SK-N-SH treated with all-trans-retinoic acid at 6 μM for 48 hours (cell line): ENCODE results near the gene LIPH.
"Not testable (repeated sequence)": the region's sequence is repeated elsewhere in the genome, so short reads cannot be mapped to it uniquely, and the experiment has no call there.

Experiments used
- ATAC-seq: fragments of 200-7000 bp; cut with Tn5 transposase; 3 replicates; pipeline ENCODE4 v1.9.1; 2020; ENCODE audit warnings: mild to moderate bottlenecking, moderate library complexity
- ARNTL ChIP-seq: fragments of 450-650 bp; formaldehyde crosslinking; IDR thresholded peaks from 2 replicates; pipeline ENCODE4 v1.5.0; 2020; ENCODE audit warnings: low read depth, mild to moderate bottlenecking, moderate library complexity, borderline replicate concordance
- BACH2 ChIP-seq: fragments of 250-450 bp; sonication (Bioruptor Pico); IDR thresholded peaks from 2 replicates; pipeline ENCODE4 v1.9.0; 2021; ENCODE audit warnings: mild to moderate bottlenecking, borderline replicate concordance
- CREB5 ChIP-seq: fragments of 250-450 bp; sonication (Bioruptor Pico); IDR thresholded peaks from 2 replicates; pipeline ENCODE4 v1.5.1; 2020; ENCODE audit warnings: low read depth, mild to moderate bottlenecking, moderate library complexity
- CSDC2 ChIP-seq: fragments of 250-450 bp; sonication (Bioruptor Pico); IDR thresholded peaks from 2 replicates; pipeline ENCODE4 v1.5.0; 2020; ENCODE audit warnings: mild to moderate bottlenecking, moderate library complexity
- CSRNP3 ChIP-seq: fragments of 250-450 bp; sonication (Bioruptor Pico); IDR thresholded peaks from 2 replicates; pipeline ENCODE4 v1.5.1; 2021; ENCODE audit warnings: mild to moderate bottlenecking, moderate library complexity
- GLIS3 ChIP-seq: fragments of 250-450 bp; sonication (Bioruptor Pico); IDR thresholded peaks from 2 replicates; pipeline ENCODE4 v1.5.0; 2020; ENCODE audit warnings: mild to moderate bottlenecking, moderate library complexity
- ISL1 ChIP-seq: fragments of 250-450 bp; sonication (Bioruptor Pico); IDR thresholded peaks from 2 replicates; pipeline ENCODE4 v2.1.2; 2022; ENCODE audit warnings: mild to moderate bottlenecking, moderate library complexity
- OSR1 ChIP-seq: fragments of 250-450 bp; sonication (Bioruptor Pico); IDR thresholded peaks from 2 replicates; pipeline ENCODE4 v1.8.0; 2022; ENCODE audit warnings: moderate library complexity, mild to moderate bottlenecking, inconsistent platforms
- PATZ1 ChIP-seq: fragments of 250-450 bp; sonication (Bioruptor Pico); IDR thresholded peaks from 2 replicates; pipeline ENCODE4 v1.8.0; 2020; ENCODE audit warnings: mild to moderate bottlenecking, moderate library complexity, borderline replicate concordance
- TCF4 ChIP-seq: fragments of 250-450 bp; sonication (Bioruptor Pico); IDR thresholded peaks from 2 replicates; pipeline ENCODE4 v1.8.0; 2021; ENCODE audit warnings: mild to moderate bottlenecking, moderate library complexity, borderline replicate concordance
- TSHZ2 ChIP-seq: fragments of 250-450 bp; sonication (Bioruptor Pico); IDR thresholded peaks from 2 replicates; pipeline ENCODE4 v1.5.0; 2020; ENCODE audit warnings: mild to moderate bottlenecking, moderate library complexity
- ZC3H10 ChIP-seq: fragments of 250-450 bp; sonication (Bioruptor Pico); IDR thresholded peaks from 2 replicates; pipeline ENCODE4 v1.5.1; 2021; ENCODE audit warnings: mild to moderate bottlenecking, moderate library complexity
- ZFP3 ChIP-seq: fragments of 250-450 bp; sonication (Bioruptor Pico); IDR thresholded peaks from 2 replicates; pipeline ENCODE4 v1.5.0; 2020; ENCODE audit warnings: mild to moderate bottlenecking, moderate library complexity
- ZFP30 ChIP-seq: fragments of 450-650 bp; formaldehyde crosslinking; IDR thresholded peaks from 2 replicates; pipeline ENCODE4 v1.5.0; 2022; ENCODE audit warnings: mild to moderate bottlenecking, moderate library complexity
- ZNF565 ChIP-seq: fragments of 450-650 bp; formaldehyde crosslinking; conservative IDR thresholded peaks from 2 replicates; pipeline ENCODE4 v1.5.0; 2020; ENCODE audit warnings: low read depth, mild to moderate bottlenecking, moderate library complexity
- ZNF8 ChIP-seq: fragments of 450-650 bp; formaldehyde crosslinking; IDR thresholded peaks from 2 replicates; pipeline ENCODE4 v1.5.0; 2020; ENCODE audit warnings: mild to moderate bottlenecking, moderate library complexity

LIPH gene

GRCh38 chr3:185484296-185484695 is 68.1 kb downstream of the LIPH start (continued):
- TF ChIP-seq ZNF8 (no peak), TCF4 (CRISPR knock-in tag) (no peak), PATZ1 (CRISPR knock-in tag) (no peak), ZFP30 (no peak), GLIS3 (CRISPR knock-in tag) (no peak)

GRCh38 chr3:185479373-185479945 is 72.9 kb downstream of the LIPH start:
- TF ChIP-seq TCF4 (CRISPR knock-in tag): no peak
- TF ChIP-seq ZNF8: no peak
- no peak for TF ChIP-seq ZFP30
- no peak for TF ChIP-seq TSHZ2 (CRISPR knock-in tag)
- no peak for TF ChIP-seq GLIS3 (CRISPR knock-in tag)
- no peak for TF ChIP-seq BACH2 (CRISPR knock-in tag)
- no peak for TF ChIP-seq CREB5 (CRISPR knock-in tag)
- no peak for TF ChIP-seq CSDC2 (CRISPR knock-in tag)
- TF ChIP-seq CSRNP3: no peak
- no peak for TF ChIP-seq ISL1 (CRISPR knock-in tag)
- TF ChIP-seq ZC3H10 (CRISPR knock-in tag): no peak
- ATAC-seq: no peak

GRCh38 chr3:185477316-185477715 is 75.1 kb downstream of the LIPH start:
- ATAC-seq: no peak
- TF ChIP-seq ZFP3 (CRISPR knock-in tag) (no peak), CREB5 (CRISPR knock-in tag) (no peak), OSR1 (CRISPR knock-in tag) (no peak), ZFP30 (no peak), GLIS3 (CRISPR knock-in tag) (no peak), ZNF565 (no peak), CSRNP3 (no peak), ARNTL (CRISPR knock-in tag) (no peak)

- ATAC-seq: not testable (repeated sequence)
These were observed 77.5 kb downstream of the LIPH start for GRCh38 chr3:185474922-185475321.
